AG04450 (cell line): ENCODE data around the gene ANAPC1. TPM values are rescaled to one million over a fixed set of nuclear protein-coding genes. Genes with fewer than 3 reads are reported as not detected.
A peak's percentile ranks its signal among the peaks of the same experiment; 100 is the strongest.
"Not testable (repeated sequence)": the region's sequence is repeated elsewhere in the genome, so short reads cannot be mapped to it uniquely, and the experiment has no call there.

Experiments
- CTCF ChIA-PET: fragments of 300-600, 350-600 bp; formaldehyde crosslinking; extraction: SDS; loops from one replicate; lab custom pipeline; 2022; ENCODE audit warnings: antibody characterized with exemption, inconsistent platforms; lab: Charles Lee
- POLR2A ChIA-PET: fragments of 350-600 bp; formaldehyde crosslinking; extraction: SDS; loops from one replicate; lab custom pipeline; 2021; ENCODE audit warnings: antibody characterized with exemption, inconsistent platforms; lab: Yijun Ruan, JAX
- DNase-seq: peaks from one replicate; pipeline ENCODE4 v3.0.0-alpha.2; 2011; ENCODE audit warnings: low read depth, low spot score
- H3K27ac ChIP-seq: one replicate; pipeline ENCODE4 v1.5.1; 2012; ENCODE audit warnings: low read depth, low read length, control low read depth
- H3K27me3 ChIP-seq: one replicate; pipeline ENCODE4 v1.6.0; 2012; ENCODE audit warnings: low read length; ENCODE audit not compliant: control insufficient read depth, insufficient read depth
- H3K4me3 ChIP-seq: 2 replicates; pipeline ENCODE4 v1.5.1; 2011; ENCODE audit warnings: mild to moderate bottlenecking, low read depth, low read length, control low read depth
- H3K9me3 ChIP-seq: 2 replicates; pipeline ENCODE4 v1.5.1; 2012; ENCODE audit warnings: low read length; ENCODE audit not compliant: control insufficient read depth, insufficient read depth
- polyA plus RNA-seq: library from polyadenylated mRNA; depleted of rRNA; stranded (reverse); fragments of >200 nt; gene quantifications from 2 replicates; pipeline ENCODE4 v1.2.3, GENCODE V29; 2011
- TF ChIP-seq, protein P1 (sequence below): IDR thresholded peaks from 2 replicates; pipeline ENCODE4 v1.5.1; 2011; ENCODE audit warnings: low read depth, low read length, control low read depth, inconsistent platforms

ANAPC1 gene
- polyA plus RNA-seq, 1 experiment: 27.4 TPM

DNA sequence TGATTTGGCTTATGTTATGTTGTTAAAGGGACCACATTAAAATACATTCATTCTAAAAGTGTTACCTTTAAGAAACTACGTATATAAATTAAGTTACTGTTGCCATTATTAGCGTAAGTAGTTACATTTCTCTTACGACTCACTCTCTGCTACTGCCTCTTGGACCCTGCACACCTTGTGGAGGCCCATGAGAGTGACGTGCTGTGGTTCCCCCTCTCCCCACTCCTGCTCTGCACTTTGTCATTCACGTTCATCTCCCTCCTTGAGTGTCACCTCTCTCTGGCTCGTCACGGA, 13.6 kb upstream of the ANAPC1 start:
- Histone ChIP-seq H3K9me3 (no peaks in the 10 kb centered on the region; the same call in 1 of the 2 replicates), H3K27ac (no peak overlapping the region), H3K4me3 (peak overlapping the region; percentile 66), H3K27me3 (peaks cover 60% of the 10 kb centered on the region)
- ChIA-PET POLR2A (no interaction called here), CTCF (interaction anchor here (0.7 to 1.7 kb wide), 4 partner anchors 10 to 156 kb away, joined by 3 to 8 read pairs (median 4); no protein-coding TSS in a partner anchor)
- TF ChIP-seq, protein P1, sequence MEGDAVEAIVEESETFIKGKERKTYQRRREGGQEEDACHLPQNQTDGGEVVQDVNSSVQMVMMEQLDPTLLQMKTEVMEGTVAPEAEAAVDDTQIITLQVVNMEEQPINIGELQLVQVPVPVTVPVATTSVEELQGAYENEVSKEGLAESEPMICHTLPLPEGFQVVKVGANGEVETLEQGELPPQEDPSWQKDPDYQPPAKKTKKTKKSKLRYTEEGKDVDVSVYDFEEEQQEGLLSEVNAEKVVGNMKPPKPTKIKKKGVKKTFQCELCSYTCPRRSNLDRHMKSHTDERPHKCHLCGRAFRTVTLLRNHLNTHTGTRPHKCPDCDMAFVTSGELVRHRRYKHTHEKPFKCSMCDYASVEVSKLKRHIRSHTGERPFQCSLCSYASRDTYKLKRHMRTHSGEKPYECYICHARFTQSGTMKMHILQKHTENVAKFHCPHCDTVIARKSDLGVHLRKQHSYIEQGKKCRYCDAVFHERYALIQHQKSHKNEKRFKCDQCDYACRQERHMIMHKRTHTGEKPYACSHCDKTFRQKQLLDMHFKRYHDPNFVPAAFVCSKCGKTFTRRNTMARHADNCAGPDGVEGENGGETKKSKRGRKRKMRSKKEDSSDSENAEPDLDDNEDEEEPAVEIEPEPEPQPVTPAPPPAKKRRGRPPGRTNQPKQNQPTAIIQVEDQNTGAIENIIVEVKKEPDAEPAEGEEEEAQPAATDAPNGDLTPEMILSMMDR: no peak
- DNase-seq: no peak

DNA sequence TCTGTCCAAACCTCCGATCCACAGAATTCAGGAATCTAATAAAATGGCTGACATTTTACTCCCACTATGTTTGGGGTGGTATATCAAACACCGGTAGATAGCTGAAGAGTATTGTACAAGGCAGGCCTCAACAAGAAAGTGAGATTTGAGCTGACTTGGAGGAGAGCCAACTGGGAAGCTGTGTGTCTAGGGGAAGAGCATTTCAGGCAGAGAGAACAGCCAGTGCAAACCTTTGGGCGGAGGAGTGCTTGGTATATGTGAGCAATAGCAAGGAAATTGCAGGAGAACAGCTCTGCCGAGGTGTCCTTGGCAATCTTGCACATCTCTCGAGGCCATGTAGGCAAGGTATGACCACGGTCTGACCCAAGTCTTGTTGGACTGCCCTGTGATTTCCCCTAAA, 12.6 kb upstream of the ANAPC1 start:
- TF ChIP-seq, protein P1: no peak; the same call in 1 of the 2 replicates
- Histone ChIP-seq H3K27ac (no peak overlapping the region), H3K9me3 (no peaks in the 10 kb centered on the region; the same call in 1 of the 2 replicates), H3K4me3 (no peak overlapping the region), H3K27me3 (peaks cover 54% of the 10 kb centered on the region)
- ChIA-PET CTCF (interaction anchor here (1.2 kb wide), 1 partner anchor 9 kb away, joined by 3 read pairs; no protein-coding TSS in a partner anchor), POLR2A (no interaction called here)
- DNase-seq: no peak

DNA sequence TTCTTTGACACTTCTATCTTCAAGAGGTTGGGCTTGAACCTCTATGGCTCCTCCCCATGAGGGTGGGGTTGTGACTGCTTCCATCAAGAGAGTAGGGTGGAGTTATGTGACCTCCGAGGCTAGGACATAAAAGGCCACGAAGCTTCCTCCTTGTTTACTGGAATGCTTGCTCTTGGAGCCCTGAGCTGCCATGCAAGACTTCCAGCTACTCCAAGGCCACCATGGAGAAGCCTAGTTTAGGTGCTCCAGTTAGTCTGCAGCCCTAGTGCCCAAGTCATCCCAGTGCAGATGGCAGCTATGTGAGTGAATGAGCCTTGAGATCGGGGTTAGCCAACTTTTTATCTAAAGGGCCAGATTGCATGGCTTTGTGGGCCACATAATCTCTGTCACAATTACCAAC, 12.0 kb upstream of the ANAPC1 start:
- Histone ChIP-seq H3K27ac (no peak overlapping the region), H3K9me3 (no peaks in the 10 kb centered on the region; the same call in 1 of the 2 replicates), H3K4me3 (no peak overlapping the region), H3K27me3 (peaks cover 50% of the 10 kb centered on the region)
- no peak for DNase-seq
- CTCF ChIA-PET: interaction anchor here (1.2 kb wide), 1 partner anchor 8 kb away, joined by 3 read pairs; no protein-coding TSS in a partner anchor
- TF ChIP-seq, protein P1: no peak
- POLR2A ChIA-PET: no interaction called here

DNA sequence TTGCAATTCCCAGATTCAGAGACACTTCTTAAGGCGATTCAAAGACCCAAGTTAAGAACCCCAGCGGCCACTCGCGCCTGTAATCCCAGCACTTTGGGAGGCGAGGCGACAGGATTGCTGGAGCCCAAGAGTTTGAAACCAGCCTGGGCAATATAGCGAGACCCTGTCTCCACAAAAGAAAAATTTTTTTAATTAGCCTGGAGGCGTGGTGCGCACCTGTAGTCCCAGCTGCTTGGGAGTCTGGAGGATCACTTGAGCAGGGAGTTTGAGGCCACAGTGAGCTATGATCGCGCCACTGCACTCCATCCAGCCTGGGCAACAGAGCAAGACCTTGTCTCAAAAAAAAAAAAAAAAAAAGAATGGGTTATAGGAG, 585 bp upstream of the ANAPC1 start:
- Histone ChIP-seq H3K27ac (peak overlapping the region; percentile 33), H3K9me3 (no peaks in the 10 kb centered on the region), H3K4me3 (peak overlapping the region; percentile 73), H3K27me3 (no peaks in the 10 kb centered on the region)
- no peak for DNase-seq
- ChIA-PET POLR2A (interaction anchor here (0.7 kb wide), 2 partner anchors 51 to 171 kb away, joined by 8 read pairs; partner anchors contain the start of gene TMEM87B), CTCF (interaction anchor here (1.8 kb wide), 1 partner anchor 164 kb away, joined by 10 read pairs; no protein-coding TSS in a partner anchor)
- TF ChIP-seq, protein P1: no peak

DNA sequence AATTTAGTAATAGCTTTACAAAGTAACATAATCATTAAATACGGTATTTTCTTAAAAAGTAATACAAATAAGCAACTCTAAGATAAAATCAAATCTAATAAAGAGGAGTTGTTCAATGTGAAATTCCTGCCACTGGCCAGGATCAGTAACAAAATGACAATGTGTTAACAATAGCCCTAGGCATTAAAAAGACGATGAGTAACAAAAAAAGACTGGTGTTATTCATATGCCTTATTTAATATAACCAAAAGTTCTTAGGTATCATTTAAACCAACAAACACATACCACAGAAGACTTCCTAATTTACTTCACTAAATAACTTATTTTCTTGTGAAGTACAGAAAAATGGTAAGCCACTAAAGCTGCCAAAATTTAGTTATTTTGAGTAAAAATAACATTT, 11.2 kb downstream of the ANAPC1 start:
- CTCF ChIA-PET, H3K9me3 ChIP-seq, H3K27ac ChIP-seq, H3K27me3 ChIP-seq, H3K4me3 ChIP-seq, DNase-seq, POLR2A ChIA-PET: not testable (repeated sequence)

DNA sequence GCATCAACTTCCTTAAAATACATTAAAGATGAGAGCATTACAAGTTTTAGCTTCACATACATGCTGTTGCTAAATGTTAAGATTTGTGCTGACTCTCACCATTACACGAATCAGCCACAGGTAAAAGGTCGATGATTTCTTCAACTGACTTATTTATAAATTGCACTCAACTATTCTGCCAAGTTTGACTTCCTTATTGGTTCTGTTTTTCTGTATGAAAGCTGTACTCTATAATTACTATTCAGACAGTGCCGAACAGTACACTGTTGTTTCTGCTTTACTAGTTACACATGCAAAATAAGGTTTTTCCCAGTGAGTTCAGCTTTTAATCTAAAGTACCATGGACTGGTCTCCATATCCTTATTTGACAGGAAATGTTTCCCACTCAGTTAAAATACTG, 18.9 kb downstream of the ANAPC1 start:
- H3K27me3 ChIP-seq, H3K4me3 ChIP-seq, DNase-seq, CTCF ChIA-PET, POLR2A ChIA-PET, H3K9me3 ChIP-seq, H3K27ac ChIP-seq: not testable (repeated sequence)

DNA sequence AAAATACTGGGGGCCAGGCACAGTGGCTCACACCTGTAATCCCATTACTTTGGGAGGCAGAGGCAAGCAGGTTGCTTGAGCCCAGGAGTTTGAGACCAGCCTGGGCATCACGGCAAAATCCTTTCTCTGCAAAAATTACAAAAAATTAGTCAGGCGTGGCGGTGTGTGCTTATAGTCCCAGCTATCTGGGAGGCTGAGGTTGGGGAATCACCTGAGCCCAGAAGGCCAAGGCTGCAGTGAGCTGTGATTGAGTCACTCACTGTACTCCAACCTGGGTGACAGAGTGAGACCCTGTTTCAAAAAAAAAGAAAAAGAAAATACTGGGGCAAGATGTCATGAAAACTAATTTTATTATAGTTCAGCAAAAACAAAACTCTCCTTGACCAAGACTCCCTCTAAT, 24.0 kb downstream of the ANAPC1 start:
- CTCF ChIA-PET, POLR2A ChIA-PET: not testable (repeated sequence)

DNA sequence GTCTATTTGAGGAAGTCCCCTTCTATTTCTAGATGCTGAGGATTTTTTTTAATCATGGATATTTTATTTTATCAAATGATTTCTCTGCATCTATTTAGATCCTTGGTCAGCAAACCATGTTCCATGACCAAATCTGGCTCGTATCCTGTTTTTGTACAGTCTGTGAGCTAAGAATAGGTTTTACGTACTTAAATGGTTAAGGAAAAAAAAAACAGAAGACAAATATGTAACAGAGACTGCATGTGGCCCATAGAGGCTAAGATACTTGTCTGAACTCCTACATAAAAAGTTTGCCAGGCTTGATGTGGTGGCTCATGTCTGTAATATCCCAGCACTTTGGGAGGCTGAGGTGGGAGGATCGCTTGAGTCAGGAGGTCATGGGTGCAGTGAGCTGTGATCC, 31.4 kb downstream of the ANAPC1 start:
- H3K27me3 ChIP-seq, H3K27ac ChIP-seq, H3K4me3 ChIP-seq, CTCF ChIA-PET, H3K9me3 ChIP-seq, DNase-seq, POLR2A ChIA-PET: not testable (repeated sequence)

More for the DNA sequence above, 24.0 kb downstream of the ANAPC1 start:
- not testable (repeated sequence) for DNase-seq, H3K27ac ChIP-seq, H3K27me3 ChIP-seq, H3K4me3 ChIP-seq, H3K9me3 ChIP-seq
